Cardiac septum (tissue), 1 donor: ENCODE data around the gene POMGNT1. TPM values are rescaled to one million over a fixed set of nuclear protein-coding genes. Genes with fewer than 3 reads are reported as not detected.

Experiments used
- DNase-seq: peaks from one replicate; pipeline ENCODE4 v3.0.0-alpha.2; 2020; ENCODE audit warnings: low spot score
- intact Hi-C: fragments of 100-400 bp; cut with DNase I; formaldehyde crosslinking; loops from one replicate; pipeline ENCODE4 v1.14.0; 2022
- total RNA-seq: library from RNA; stranded (reverse); fragmentation: NEBNext Ultra II Directional; extraction: Animal tissue kit (Norgen Biotek cat#: 25700); gene quantifications from one replicate; pipeline ENCODE4 v1.2.1, GENCODE V29; 2021
- donor health status: DM: no; HTN: no; CAD: no.

POMGNT1 gene
- total RNA-seq, 1 donor from 2014 or later, result 139 TPM

DNA sequence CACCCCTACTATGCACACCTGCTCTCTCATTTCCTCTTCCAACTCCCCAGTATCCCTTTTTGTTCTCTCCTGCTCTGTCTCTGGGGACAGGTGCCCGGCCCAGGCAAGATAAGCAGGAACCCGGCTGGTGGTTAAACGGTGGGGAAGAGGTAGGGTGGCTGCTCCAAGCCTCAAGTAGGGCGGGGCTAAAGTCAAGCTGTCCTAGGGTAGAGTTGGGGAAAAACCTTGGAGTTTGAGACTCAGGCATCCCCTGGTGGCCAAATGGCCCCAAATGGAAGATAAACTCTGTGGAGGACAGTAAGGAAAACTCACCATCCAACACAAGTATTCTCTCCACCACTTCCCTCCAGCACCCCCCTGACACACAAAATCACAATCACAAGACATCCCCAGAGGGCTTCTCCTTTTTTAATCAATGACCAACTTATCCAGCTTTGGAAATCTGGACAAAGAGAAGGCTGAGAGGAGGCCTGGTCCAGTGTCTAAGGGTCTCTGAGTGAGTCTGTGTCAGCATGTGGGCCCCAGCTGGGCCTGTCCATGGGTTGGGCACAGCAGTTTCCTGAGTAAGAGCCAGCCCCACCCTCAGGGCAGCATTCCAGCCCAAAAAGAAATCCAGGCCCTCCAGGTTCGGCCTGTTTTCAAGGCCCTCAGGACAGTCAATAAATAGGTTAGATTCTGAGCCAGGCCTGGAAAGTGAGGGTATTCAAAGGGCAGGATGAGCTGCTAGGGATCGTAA lies 9.8 kb downstream of the POMGNT1 start:
- intact Hi-C loops, result loop anchor here (10.0 kb wide), 2 partner anchors 384 to 504 kb away; partner anchors contain the start of genes GPBP1L1, MAST2 and TMEM69
- no peak for DNase-seq

DNA sequence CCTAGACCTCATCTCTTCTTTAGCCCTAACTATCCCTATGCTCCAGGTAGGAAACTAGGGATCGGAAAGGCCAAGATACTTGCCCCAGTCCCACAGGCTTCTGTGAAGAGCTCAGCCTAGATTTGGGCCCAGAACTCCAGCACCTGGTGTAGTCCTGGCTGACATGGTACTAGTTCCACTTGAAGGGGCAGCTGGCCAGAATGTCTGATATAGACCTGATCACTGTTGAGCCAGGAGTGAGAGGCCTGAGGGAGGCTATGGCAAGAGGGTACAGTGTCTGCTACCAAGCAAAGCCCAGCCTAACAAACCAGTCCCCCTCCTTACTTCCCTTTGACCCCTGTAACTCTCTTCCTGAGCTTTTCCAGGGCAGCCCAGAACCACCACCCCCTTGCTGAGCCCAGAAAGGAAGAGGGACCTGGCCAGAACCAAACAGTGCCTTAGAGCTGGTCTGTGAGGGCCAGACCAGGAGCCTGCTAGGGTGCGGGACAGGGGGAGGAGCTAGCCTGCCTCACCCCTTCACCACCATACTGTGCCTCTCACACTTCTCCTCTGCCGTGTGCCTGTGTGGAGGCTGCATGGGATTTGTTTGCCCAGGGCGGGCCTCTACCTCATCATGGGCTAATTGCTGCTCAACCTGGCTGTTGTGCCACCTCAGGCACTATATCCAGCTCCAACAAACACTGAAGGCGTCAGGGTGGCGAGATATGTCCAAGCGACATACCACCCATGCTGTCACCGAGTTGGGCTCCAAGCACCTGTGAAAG lies 10.9 kb downstream of the POMGNT1 start:
- no peak for DNase-seq
- intact Hi-C loops, result loop anchor here (10.0 kb wide), 2 partner anchors 382 to 502 kb away; partner anchors contain the start of genes GPBP1L1, MAST2 and TMEM69

DNA sequence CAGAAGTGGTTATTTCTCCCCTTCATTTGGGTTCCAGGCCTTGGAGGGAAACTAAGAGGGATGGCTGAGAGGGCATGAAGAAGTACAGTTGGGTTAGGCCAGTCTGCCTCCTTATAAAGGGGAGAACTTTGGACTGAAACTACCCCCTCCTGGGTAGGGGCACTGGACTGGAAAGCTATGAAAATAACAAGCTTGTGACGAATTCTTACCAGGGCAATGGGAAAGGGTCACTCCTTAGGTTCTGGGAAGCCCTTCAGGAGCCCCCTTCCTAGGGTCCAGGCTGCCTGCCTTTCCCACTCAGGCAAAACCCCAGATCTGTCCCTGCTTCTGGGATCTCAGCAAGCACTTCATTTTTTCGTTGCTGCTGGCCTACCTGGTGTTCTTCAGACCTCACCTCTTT lies 12.2 kb downstream of the POMGNT1 start:
- intact Hi-C loops, result loop anchor here (10.0 kb wide), 2 partner anchors 381 to 501 kb away; partner anchors contain the start of genes GPBP1L1, MAST2 and TMEM69
- no peak for DNase-seq

DNA sequence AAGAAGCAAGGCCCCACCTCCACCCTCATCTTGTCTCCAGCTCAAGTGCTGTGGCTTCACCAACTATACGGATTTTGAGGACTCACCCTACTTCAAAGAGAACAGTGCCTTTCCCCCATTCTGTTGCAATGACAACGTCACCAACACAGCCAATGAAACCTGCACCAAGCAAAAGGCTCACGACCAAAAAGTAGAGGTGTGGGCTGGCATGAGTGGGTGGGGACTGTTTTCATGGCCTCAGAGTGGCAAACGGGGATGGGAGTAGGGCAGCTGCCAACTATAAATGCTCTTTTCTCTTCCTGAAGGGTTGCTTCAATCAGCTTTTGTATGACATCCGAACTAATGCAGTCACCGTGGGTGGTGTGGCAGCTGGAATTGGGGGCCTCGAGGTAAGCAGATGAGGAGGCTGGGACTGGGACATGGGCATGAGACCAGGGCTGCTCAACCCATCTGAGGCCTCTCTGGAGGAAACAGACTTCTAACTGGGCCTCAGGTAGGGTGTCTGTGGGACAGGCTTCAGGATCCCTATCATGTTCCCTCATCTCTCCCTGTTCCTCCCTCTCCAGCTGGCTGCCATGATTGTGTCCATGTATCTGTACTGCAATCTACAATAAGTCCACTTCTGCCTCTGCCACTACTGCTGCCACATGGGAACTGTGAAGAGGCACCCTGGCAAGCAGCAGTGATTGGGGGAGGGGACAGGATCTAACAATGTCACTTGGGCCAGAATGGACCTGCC lies 13.1 kb downstream of the POMGNT1 start:
- DNase-seq, result no peak
- intact Hi-C loops, result loop anchor here (5.0 to 10.0 kb wide), 3 partner anchors 37 to 500 kb away; partner anchors contain the start of genes GPBP1L1, MAST2 and TMEM69

DNA sequence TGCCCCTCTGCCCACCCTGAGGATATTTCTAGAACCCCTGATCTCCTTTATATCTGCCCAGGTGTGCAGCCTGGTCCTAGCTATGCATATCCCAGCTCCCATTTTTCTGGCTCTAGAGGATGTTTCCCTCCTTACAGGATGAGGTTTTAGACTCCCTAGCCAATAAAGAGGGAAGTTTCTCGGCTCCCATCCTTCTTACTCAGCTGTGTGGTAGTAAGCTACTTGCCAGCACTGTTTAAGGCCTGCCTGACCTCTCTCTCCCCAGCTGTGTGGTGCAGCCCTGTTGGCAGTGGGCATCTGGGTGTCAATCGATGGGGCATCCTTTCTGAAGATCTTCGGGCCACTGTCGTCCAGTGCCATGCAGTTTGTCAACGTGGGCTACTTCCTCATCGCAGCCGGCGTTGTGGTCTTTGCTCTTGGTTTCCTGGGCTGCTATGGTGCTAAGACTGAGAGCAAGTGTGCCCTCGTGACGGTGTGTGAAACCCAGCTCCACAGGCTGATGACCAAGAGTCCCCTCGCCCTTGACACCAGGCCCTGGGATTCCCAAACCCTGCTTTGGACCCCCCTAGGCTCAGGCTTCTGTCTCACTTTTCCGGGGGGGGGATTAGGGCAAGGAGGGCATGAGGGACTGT lies 14.2 kb downstream of the POMGNT1 start:
- intact Hi-C loops, result loop anchor here (5.0 to 10.0 kb wide), 3 partner anchors 38 to 499 kb away; partner anchors contain the start of genes GPBP1L1, MAST2 and TMEM69
- no peak for DNase-seq

DNA sequence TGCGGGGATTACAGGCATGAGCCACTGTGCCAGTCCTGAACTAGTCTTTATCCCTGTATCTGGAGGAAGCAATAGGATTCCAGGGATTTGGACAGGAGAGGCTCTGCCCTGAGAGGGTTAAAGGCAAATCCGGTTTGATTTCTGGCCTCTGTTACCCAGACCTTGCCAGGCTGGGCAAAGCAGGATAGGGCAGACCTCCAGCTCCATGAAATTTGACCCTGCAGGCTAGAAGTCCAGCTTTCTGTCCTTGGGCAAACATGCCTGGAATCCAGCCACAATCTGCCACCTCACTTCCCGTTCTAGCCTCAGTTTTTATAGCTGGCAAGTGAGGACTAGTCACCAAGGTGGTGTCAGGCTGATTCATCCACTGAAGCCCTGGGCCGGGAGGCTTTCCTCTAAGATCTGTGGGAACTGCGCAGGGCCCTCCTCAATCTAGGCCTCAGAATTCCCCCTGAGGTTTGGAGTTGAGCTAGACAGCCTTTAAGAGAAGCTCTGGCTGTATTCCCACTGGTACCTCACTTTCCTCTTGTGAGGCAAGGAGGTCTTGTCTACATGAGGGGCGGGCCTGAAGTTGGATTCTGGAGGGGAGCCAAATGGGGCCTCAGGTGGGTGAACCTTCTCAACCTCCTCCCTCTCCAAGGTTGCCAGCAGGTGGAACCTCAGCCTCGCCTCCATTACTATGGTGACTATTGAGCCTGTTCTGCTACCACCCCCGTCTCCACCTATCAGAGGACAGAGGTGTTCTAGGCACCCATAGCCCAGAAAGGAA lies 15.0 kb downstream of the POMGNT1 start:
- intact Hi-C loops, result loop anchor here (5.0 to 10.0 kb wide), 3 partner anchors 39 to 498 kb away; partner anchors contain the start of genes GPBP1L1, MAST2 and TMEM69
- DNase-seq, result peak; percentile 85

DNA sequence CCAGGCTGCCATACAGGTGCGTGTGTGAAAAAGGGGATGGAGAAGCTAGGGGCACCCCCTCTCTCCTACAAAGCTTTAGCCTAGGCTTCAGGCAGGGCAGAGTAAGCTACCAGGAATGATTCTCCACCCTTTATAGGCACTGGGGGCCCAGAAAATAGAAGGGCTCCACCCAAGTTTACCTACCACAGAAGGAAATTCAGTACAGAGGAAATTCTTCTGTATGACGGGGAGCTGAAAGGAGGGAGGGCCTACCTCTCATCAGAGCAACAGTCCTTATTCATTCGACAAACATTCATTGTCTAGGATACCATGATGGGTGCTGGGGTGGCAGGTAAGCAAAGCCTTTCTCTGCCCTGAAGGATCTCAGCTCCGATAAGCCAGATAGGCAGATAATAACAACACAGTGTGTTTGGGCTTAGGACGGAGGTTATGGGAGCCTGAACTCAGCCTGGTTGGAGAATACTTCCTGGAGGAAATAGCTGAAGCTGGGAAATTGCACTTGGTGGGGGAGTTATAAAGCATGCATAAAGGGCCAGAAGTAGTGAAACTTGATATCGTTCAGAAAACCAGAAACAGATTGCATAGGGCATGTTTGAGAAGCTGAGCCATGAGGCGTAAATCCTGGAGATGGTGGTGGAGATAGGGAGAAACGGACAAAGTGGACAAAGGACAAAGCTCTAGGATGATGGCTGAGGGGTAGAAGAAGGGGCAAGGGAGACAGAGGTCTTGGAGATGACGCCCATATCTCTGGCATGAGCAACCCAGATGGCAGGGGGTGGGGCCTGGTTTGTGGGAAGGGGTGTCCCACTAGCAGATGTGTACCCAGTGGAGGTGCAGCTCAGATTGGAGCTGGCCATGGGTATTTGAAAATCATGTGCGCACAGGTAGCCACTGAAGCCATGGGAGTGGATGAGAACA lies 16.6 kb downstream of the POMGNT1 start:
- intact Hi-C loops, result loop anchor here (5.0 to 10.0 kb wide), 3 partner anchors 41 to 497 kb away; partner anchors contain the start of genes GPBP1L1, MAST2 and TMEM69
- DNase-seq, result no peak

DNA sequence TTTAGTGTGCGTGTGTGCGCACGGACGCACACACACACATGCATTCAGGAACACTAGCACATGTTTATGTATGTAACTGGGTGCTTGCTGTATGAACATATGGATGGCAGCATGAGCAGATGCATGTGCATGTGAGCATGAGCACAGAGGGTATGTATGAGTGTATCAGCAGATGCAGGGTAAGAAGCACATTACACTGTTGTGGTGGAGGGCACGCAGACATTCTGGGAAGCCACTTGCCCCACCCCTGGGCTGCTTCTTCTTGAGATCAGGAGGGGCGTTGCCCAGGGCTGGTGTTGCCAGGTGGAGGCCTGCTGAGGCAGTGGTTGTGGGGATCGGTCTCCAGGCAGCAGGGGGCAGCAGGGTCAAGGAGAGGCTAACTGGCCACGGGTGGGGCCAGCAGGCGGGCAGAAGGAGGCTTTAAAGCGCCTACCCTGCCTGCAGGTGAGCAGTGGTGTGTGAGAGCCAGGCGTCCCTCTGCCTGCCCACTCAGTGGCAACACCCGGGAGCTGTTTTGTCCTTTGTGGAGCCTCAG lies 18.1 kb downstream of the POMGNT1 start:
- intact Hi-C loops, result loop anchor here (1.0 to 10.0 kb wide), 4 partner anchors 42 to 495 kb away; partner anchors contain the start of genes GPBP1L1, MAST2 and TMEM69
- no peak for DNase-seq

DNA sequence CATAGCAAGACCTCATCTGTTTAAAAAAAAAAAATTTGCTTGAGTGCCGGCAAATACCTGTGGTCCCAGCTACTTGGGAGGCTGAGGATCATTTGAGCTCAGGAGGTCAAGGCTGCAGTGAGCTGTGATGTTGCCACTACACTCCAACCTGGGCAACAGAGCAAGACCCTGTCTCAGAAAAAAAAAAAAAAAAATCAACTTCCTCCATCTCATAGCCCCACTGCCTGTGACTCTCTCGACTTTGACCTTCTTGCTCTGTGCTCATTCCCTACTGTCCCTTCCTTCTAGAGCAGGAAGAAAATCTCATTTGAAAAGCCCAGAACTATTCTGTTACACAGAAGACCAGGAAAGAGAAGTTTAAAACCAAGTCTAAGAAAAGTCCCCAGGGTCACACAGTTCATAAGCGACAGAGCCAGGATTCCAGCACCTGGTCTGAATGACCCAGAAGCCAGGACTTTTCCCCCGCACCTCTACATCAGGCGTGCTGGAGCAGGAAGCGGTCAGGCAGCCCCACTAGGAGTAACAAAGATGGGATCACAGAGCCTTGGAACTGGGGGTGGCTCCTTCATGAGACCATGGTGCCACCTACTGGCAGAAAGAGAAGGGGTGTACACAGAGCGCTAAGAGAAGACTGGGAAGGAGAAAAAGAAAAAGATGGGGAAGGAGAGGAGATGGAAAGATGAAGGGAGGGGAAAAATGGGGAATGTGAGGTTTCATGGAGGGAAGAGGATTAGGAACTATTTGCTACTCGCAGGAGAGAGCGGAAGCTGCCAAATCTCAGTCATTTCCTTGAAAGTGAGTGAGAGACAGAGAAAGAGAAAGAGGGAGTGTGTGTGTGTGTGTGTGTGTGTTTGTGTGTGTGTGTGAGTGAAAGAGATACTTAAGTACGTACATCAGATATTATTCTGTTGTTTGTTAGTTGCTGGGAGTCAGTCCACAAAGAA lies 18.8 kb downstream of the POMGNT1 start:
- no peak for DNase-seq
- intact Hi-C loops, result loop anchor here (1.0 to 10.0 kb wide), 4 partner anchors 43 to 495 kb away; partner anchors contain the start of genes GPBP1L1, MAST2 and TMEM69

DNA sequence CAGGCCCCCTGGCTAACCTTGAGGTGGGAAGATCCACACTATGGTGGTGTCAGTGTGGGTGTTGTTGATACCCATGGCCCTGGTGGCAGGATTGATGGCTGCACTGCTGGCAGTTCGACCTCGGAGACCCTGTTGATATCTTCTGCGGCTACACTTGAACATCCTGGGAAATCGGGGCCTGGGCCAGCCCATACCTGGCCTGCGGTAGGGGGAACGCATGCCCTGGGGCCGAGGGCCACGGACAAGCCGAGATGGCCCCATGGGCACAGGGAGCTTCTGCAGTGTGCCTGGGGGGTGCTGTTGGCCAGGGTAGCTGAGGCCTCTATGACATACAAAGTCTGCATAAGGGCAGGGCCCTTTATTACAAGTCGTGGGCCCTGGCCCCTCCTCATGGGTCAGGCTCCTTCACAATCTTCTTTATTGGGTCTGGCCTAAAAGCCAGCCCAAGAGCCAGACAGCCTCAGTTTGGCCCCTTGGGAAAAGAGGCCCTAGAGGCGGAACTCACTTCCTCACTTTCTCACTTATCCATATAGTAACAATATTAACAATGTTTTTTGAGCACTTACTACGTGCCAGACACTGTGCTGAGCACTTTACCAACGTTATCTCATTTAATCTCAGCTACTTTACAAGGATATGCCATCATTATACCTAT lies 21.9 kb downstream of the POMGNT1 start, which contains the start of gene P3R3URF:
Gene P3R3URF, minus strand, starts transcription at position 278 of the 655 bp plus-strand sequence. Its CDS starts 17 bp downstream, at position 261.
- intact Hi-C loops, result no loop called here
- no peak for DNase-seq

DNA sequence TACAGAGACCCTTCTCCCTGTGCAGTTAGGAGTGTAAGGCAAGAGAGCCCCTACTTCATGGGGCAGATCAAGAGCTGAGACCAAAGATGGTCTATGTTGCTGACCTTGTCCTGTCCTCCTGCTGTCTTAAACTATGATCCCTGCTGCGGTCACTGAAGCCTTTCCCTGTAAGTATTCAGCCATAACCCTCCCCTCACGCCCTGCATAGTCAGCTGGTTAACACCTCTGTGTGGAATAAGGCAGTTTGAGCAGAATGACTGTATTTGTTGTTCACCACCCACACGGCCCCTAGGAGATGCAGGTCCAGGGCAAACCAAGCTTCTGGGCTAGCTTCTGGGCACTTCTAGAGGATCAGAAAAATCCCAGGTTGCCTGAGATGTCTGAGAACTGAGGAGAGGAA lies 23.0 kb downstream of the POMGNT1 start:
- DNase-seq, result no peak
- intact Hi-C loops, result no loop called here

DNA sequence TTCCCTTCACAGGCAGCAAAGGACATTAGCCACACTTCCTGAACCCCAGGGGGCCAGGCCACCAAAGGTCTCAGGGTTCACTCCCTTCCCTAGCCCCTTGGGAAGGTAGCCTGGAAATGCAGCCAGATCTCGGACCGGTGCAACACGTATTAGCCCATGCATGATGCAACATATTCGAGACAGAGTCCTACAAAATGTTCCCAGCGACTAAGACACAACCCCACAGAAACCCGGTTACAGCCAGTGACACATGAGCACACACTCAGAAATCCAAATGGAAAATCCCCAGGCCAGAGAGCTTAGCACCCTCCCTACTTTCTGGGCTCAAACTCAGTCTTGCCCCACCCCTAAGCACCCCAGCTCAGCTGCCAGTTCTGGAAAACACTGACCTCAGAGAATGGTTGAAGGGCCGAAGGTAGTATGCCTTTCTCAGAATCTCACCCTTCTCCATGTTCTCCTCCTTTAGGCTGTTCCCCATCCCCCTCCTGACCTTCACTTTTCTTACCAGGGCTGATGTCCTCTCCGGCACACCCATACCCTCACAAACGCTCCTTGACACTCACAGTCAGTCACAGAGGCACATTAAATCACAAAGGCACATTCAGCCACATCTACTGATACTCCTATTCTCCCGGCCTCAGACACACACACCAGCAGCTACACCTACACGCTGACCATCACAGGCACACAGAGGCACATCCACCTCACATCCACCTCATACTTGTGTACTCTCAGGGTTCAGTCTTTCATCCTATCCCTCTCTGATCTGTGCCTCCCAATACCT lies 23.6 kb downstream of the POMGNT1 start, which contains the start of gene TSPAN1:
Gene TSPAN1, plus strand, starts transcription at position 640 of the 784 bp plus-strand sequence. CDS start 6,021 bp downstream, outside the sequence.
- DNase-seq, result no peak
- intact Hi-C loops, result no loop called here

DNA sequence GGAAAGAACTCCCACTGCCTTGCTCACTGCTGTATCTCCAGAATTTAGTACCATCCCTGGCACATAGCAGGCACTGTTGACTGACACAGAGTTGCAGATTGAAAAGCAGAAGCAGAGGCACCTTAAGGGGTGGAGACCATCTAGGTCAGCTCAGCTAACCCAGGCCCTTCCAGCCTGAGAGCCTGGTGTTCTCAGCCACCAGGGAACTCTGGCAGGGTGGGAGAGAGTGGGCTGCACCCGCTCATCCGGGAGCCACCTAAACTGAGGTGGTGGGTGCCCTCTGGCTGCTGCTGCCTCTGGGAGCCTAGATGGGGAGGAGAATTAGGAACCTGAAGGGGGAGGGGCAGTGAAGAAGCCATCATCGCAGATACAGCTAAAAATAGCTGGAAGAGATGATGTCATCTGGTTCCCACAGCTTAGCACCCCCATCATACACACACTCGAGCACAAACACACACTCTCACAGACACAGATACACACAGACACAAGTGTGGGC lies 24.8 kb downstream of the POMGNT1 start:
- intact Hi-C loops, result loop anchor here (2.0 kb wide), 1 partner anchor 41 kb away; the partner anchor contains the start of gene PIK3R3
- DNase-seq, result no peak

DNA sequence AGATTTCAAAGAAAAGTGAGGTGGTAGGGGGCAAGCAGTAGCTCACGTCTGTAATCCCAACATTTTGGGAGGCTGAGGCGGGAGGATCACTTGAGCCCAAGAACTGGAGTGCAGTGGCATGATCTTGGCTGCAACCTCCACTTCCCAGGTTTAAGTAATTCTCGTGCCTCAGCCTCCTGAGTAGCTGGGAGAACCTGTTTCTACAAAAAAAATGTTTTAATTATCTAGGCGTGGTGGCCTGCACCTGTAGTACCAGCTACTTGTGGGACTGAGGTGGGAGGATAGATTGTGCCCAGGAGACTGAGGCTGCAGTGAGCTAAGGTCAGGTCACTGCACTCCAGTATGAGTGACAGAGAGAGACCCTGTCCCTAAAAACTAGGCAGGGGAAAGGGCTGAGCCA lies 25.9 kb downstream of the POMGNT1 start:
- no peak for DNase-seq
- intact Hi-C loops, result loop anchor here (2.0 kb wide), 1 partner anchor 40 kb away; the partner anchor contains the start of gene PIK3R3
